ENCODE measurements around the gene BANF1. TPM values are rescaled to one million over a fixed set of nuclear protein-coding genes. Genes with fewer than 3 reads are reported as not detected.

BANF1 gene
- total and polyA plus RNA-seq, 2 donors (not counting 1 experiment from before 2014, with no cell fraction given), result 74.3 to 99.3 TPM

- Histone ChIP-seq H3K9ac (ENCODE audit: low read length) (no peak overlapping the region), H3K27me3 (replicated peaks in 1 of 4; ENCODE audit: control extremely low read depth in 1 of 4, control insufficient read depth in 3 of 4, insufficient read depth in 4 of 4, low read length in 3 of 4) (peaks cover 0 to 35% (median 5%) of the 10 kb centered on the region in 4 experiments), H2AFZ (ENCODE audit: insufficient read depth, low read depth, low read length, poor library complexity, severe bottlenecking) (no peak overlapping the region), H3K79me2 (ENCODE audit: control insufficient read depth, insufficient read depth, low read length) (peaks cover 17% of the 10 kb centered on the region), H3K4me3 (ENCODE audit: control extremely low read depth in 1 of 5, extremely low read depth in 1 of 5, insufficient read depth in 1 of 5, low read depth in 2 of 5, low read length in 4 of 5) (no peak overlapping the region), H3K27ac (ENCODE audit: low read length in 2 of 2) (no peak overlapping the region), H4K20me1 (ENCODE audit: control insufficient read depth, insufficient read depth, low read length, poor library complexity, severe bottlenecking) (no peaks in the 10 kb centered on the region), H3K36me3 (replicated peaks in 1 of 2; ENCODE audit: control extremely low read depth in 1 of 2, control insufficient read depth in 1 of 2, extremely low read depth in 1 of 2, insufficient read depth in 2 of 2, low read length in 1 of 2) (no peaks in the 10 kb centered on the region), H3K4me2 (replicated peaks; ENCODE audit: low read depth, low read length, poor library complexity, severe bottlenecking) (peak overlapping the region; percentile 35), H3K9me3 (ENCODE audit: control extremely low read depth in 1 of 3, control insufficient read depth in 2 of 3, insufficient read depth in 1 of 3, low read length in 2 of 3) (no peaks in the 10 kb centered on the region), H3K4me1 (ENCODE audit: control insufficient read depth in 2 of 2, insufficient read depth in 2 of 2, low read length in 2 of 2) (peaks cover 10 to 15% of the 10 kb centered on the region in 2 donors)
- Mint-ChIP-seq H3K27me3 (peaks cover 12% of the 10 kb centered on the region), H3K9me3 (ENCODE audit: insufficient read depth) (no peaks in the 10 kb centered on the region), H3K4me3 (no peak overlapping the region), H3K4me1 (peaks cover 16% of the 10 kb centered on the region), H3K27ac (peak overlapping the region; percentile 7)
- CTCF ChIA-PET, result interaction anchor here (0.5 to 5.2 kb wide), 40 partner anchors 8 to 1692 kb away, joined by 3 to 35 read pairs (median 4); partner anchors contain the start of genes AP5B1, BANF1, CATSPER1 and FIBP
- intact Hi-C loops (cut with micrococcal nuclease), result loop anchor here (2.0 kb wide), 1 partner anchor 42 kb away; the partner anchor contains the start of genes BANF1 and EIF1AD
- TF ChIP-seq CTCF (IDR thresholded peaks at IDR 0.05), result peak; percentile 94
- TF ChIP-seq EZH2 (IDR thresholded peaks at IDR 0.05; ENCODE audit: borderline replicate concordance, insufficient read depth, low read depth, low read length, poor library complexity, severe bottlenecking), result no peak
- DNase-seq (peak; percentile 88), ATAC-seq (ENCODE audit: low read depth) (peak; percentile 96)
- POLR2A ChIA-PET, result interaction anchor here (0.6 kb wide), 1 partner anchor 11 kb away, joined by 8 read pairs; no protein-coding TSS in a partner anchor
- 23% methylated on average over 11 of the region's 11 CpGs for WGBS (ENCODE audit: insufficient coverage)
Observed at GRCh38 chr11:66045177-66045639, 42.9 kb downstream of the BANF1 start.

- Histone ChIP-seq H3K27me3 (replicated peaks in 1 of 4; ENCODE audit: control extremely low read depth in 1 of 4, control insufficient read depth in 3 of 4, insufficient read depth in 4 of 4, low read length in 3 of 4) (peaks cover 0 to 35% (median 5%) of the 10 kb centered on the region in 4 experiments), H4K20me1 (ENCODE audit: control insufficient read depth, insufficient read depth, low read length, poor library complexity, severe bottlenecking) (no peaks in the 10 kb centered on the region), H3K9ac (ENCODE audit: low read length) (no peak overlapping the region), H3K4me1 (ENCODE audit: control insufficient read depth in 2 of 2, insufficient read depth in 2 of 2, low read length in 2 of 2) (peaks cover 17 to 25% of the 10 kb centered on the region in 2 donors), H3K36me3 (replicated peaks in 1 of 2; ENCODE audit: control extremely low read depth in 1 of 2, control insufficient read depth in 1 of 2, extremely low read depth in 1 of 2, insufficient read depth in 2 of 2, low read length in 1 of 2) (no peaks in the 10 kb centered on the region), H3K79me2 (ENCODE audit: control insufficient read depth, insufficient read depth, low read length) (peaks cover 28% of the 10 kb centered on the region), H2AFZ (ENCODE audit: insufficient read depth, low read depth, low read length, poor library complexity, severe bottlenecking) (no peak overlapping the region), H3K27ac (ENCODE audit: low read length in 2 of 2) (no peak overlapping the region), H3K4me3 (ENCODE audit: control extremely low read depth in 1 of 5, extremely low read depth in 1 of 5, insufficient read depth in 1 of 5, low read depth in 2 of 5, low read length in 4 of 5) (no peak overlapping the region), H3K4me2 (replicated peaks; ENCODE audit: low read depth, low read length, poor library complexity, severe bottlenecking) (no peak overlapping the region), H3K9me3 (ENCODE audit: control extremely low read depth in 1 of 3, control insufficient read depth in 2 of 3, insufficient read depth in 1 of 3, low read length in 2 of 3) (no peaks in the 10 kb centered on the region)
- DNase-seq (no peak), ATAC-seq (ENCODE audit: low read depth) (no peak)
- POLR2A ChIA-PET, result interaction anchor here (0.6 kb wide), 1 partner anchor 216 kb away, joined by 3 read pairs; no protein-coding TSS in a partner anchor
- intact Hi-C loops (cut with micrococcal nuclease), result no loop called here
- WGBS (ENCODE audit: insufficient coverage), result 87% methylated on average over 2 of the region's 3 CpGs
- TF ChIP-seq CTCF (IDR thresholded peaks at IDR 0.05), result no peak
- TF ChIP-seq EZH2 (IDR thresholded peaks at IDR 0.05; ENCODE audit: borderline replicate concordance, insufficient read depth, low read depth, low read length, poor library complexity, severe bottlenecking), result no peak
- CTCF ChIA-PET, result interaction anchor here (1.3 to 5.2 kb wide), 3 partner anchors 20 to 87 kb away, joined by 6 to 34 read pairs (median 8); no protein-coding TSS in a partner anchor
- no peaks in the 10 kb centered on the region for H3K9me3 Mint-ChIP-seq (ENCODE audit: insufficient read depth)
- no peak overlapping the region for H3K4me3 Mint-ChIP-seq
- H3K27me3 Mint-ChIP-seq, result peaks cover 12% of the 10 kb centered on the region
- H3K27ac Mint-ChIP-seq, result no peak overlapping the region
- H3K4me1 Mint-ChIP-seq, result peaks cover 23% of the 10 kb centered on the region
Observed at GRCh38 chr11:66046901-66047300, 44.6 kb downstream of the BANF1 start.
